Measurements from ENCODE around the gene PLEKHM2.

PLEKHM2 gene

DNA sequence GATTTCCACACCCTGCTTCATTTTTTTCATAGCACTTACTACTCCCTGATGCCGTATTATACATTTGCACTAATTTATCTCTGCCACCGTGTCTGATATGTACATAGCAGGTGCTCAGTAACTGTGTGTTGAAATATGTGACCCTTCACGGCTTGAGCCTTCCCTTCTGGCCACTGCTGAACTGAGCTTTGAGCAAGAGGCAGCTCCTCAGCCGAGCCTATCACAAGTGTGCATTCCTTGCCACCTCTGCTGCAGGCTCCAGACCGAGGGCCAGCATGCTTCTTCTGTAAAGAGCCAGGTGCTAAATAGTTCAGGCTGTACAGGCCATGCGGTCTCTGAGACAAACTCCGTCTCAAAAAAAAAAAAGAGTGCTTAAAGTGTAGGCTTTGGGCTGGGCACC lies 22.6 kb downstream of the PLEKHM2 start:
- H3K4me3 ChIP-seq (ENCODE audit: control insufficient read depth, low read depth, low read length) = no peak overlapping the region
- no peak for DNase-seq (ENCODE audit: low read depth)
- TF ChIP-seq, protein P1, sequence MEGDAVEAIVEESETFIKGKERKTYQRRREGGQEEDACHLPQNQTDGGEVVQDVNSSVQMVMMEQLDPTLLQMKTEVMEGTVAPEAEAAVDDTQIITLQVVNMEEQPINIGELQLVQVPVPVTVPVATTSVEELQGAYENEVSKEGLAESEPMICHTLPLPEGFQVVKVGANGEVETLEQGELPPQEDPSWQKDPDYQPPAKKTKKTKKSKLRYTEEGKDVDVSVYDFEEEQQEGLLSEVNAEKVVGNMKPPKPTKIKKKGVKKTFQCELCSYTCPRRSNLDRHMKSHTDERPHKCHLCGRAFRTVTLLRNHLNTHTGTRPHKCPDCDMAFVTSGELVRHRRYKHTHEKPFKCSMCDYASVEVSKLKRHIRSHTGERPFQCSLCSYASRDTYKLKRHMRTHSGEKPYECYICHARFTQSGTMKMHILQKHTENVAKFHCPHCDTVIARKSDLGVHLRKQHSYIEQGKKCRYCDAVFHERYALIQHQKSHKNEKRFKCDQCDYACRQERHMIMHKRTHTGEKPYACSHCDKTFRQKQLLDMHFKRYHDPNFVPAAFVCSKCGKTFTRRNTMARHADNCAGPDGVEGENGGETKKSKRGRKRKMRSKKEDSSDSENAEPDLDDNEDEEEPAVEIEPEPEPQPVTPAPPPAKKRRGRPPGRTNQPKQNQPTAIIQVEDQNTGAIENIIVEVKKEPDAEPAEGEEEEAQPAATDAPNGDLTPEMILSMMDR (conservative IDR thresholded peaks at IDR 0.05; ENCODE audit: control insufficient read depth, insufficient read depth, low read depth, low read length) = no peak

- DNase-seq (ENCODE audit: low read depth) = no peak
- no peak overlapping the region for H3K4me3 ChIP-seq (ENCODE audit: control insufficient read depth, low read depth, low read length)
- TF ChIP-seq, protein P1 (conservative IDR thresholded peaks at IDR 0.05; ENCODE audit: control insufficient read depth, insufficient read depth, low read depth, low read length) = no peak
Measured at GRCh38 chr1:15707239-15707925, 23.3 kb downstream of the PLEKHM2 start.

GRCh38 chr1:15708486-15709137 lies 24.5 kb downstream of the PLEKHM2 start:
- H3K4me3 ChIP-seq (ENCODE audit: control insufficient read depth, low read depth, low read length) = no peak overlapping the region
- DNase-seq (ENCODE audit: low read depth) = no peak
- TF ChIP-seq, protein P1 (conservative IDR thresholded peaks at IDR 0.05; ENCODE audit: control insufficient read depth, insufficient read depth, low read depth, low read length) = no peak

GRCh38 chr1:15709226-15709625 lies 25.1 kb downstream of the PLEKHM2 start:
- no peak for DNase-seq (ENCODE audit: low read depth)
- TF ChIP-seq, protein P1 (conservative IDR thresholded peaks at IDR 0.05; ENCODE audit: control insufficient read depth, insufficient read depth, low read depth, low read length) = no peak
- H3K4me3 ChIP-seq (ENCODE audit: control insufficient read depth, low read depth, low read length) = no peak overlapping the region

DNA sequence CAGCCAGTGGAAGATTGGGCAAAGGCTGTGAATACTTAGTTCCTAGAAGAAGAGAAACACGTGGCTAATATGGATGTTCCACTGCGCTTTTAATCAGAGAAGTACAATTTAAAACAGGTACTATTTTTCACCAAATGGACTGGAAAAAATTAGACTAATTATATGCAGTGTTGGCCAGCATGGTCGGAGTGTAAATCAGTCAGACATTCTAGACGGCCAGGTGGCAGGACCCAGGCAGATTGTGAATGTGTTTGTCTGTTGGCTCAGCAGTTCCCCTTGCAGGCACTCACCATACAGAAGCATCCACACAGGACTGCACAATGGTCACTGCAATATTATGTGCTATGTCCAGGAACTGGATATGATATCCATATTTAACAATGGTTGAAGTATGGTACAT lies 28.0 kb downstream of the PLEKHM2 start:
- TF ChIP-seq, protein P1 (conservative IDR thresholded peaks at IDR 0.05; ENCODE audit: control insufficient read depth, insufficient read depth, low read depth, low read length) = no peak

DNA sequence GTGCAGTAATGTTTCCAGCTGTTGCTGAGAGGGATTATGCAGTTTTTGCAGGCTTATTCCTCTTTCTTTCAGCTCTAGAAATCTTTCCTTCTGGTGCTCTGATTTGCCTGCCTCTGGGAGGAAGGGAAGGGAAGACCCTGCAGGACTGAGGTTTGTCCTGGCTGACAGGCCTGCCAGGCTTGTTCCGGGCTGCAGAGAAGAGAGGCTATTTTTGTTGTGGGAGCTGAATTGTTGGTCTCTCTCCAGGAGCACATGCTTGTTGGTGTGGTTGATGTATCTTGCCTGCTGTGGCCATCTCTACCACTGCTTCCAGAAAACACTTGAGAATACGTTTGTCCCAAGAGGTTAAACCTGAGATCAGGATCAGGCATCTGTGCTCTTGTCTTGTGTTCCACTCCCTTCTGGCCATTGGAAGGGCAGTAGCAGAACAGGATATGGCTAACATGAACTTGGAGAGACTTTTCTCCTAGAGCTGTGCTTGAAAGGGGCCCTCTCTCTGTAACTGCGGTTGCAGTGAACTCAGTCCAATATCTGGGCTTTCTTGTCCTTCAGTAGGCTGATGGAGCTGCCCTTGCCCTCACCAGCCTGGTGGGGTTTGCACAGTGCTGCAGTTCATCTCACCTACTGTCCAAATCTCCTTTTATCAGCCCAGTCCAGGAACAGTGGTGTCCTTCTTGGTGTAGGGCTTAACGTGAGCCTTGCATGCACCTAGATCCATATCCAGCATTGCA lies 30.5 kb downstream of the PLEKHM2 start:
- TF ChIP-seq, protein P1 (conservative IDR thresholded peaks at IDR 0.05; ENCODE audit: control insufficient read depth, insufficient read depth, low read depth, low read length) = no peak
- DNase-seq (ENCODE audit: low read depth) = peak; percentile 67
- no peak overlapping the region for H3K4me3 ChIP-seq (ENCODE audit: control insufficient read depth, low read depth, low read length)

More for the DNA sequence above, 28.0 kb downstream of the PLEKHM2 start:
- no peak for DNase-seq (ENCODE audit: low read depth)
- H3K4me3 ChIP-seq (ENCODE audit: control insufficient read depth, low read depth, low read length) = no peak overlapping the region
